ENCODE measurements around the gene ZNF493.

DNA sequence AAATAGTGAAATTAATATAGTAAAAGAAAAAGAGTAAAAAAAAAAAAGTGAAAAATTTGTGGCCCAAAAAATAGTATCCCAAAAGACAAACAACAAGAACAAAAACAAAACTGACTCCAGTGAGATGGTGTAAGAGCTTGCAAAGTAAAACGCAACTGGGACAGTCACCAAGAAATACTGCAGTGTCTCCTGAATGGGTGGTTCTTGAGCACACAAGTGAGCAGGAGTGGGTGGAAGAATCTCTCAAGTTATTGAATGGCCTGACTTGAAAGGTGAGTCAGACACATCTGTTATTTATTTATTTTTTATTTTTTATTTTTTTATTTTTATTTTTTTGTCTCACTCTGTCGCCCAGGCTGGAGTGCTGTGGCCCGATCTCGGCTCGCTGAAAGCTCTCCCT, 1.9 kb downstream of the ZNF493 start:
- TF ChIP-seq POLR2A (IDR thresholded peaks at IDR 0.05; ENCODE audit: low read length), result no peak
- no peak for TF ChIP-seq GATA1 (IDR thresholded peaks at IDR 0.05; ENCODE audit: low read depth, low read length)
